NCI-H1105 treated with DMSO at 0.1 percent for 48 hours (cell line): ENCODE data around the gene CTDSP1.

Source experiments
- DNase-seq: peaks from one replicate; lab custom pipeline; 2025; lab: John Stamatoyannopoulos, UW

The CTDSP1 gene

DNA sequence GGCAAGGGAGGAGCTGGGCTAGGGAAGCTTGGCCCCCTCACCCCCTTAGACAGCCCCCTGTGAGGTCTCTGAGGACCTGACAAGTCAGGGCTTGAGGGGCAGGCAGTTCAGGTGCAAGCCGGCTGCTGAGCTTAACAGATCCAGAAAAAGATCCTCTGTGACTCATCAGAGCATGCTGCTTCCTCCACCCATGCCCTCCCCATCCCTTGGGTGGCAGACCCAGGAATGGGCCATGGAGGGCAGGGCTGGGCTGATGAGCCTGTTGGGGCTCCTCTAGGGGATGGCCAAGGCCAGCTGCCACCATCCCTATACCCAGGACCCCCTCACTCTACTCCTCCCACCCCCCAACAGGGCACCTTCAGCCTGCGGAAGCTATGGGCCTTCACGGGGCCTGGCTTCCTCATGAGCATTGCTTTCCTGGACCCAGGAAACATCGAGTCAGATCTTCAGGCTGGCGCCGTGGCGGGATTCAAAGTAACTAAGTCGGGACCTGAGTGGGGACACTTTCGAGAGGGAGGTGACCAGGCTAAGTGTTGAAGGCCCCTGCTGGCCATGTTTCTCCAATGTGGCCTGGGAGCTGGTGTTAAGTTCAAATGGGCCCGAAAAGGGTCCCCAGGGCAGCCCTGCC lies 15.7 kb upstream of the CTDSP1 start:
- no peak for DNase-seq

DNA sequence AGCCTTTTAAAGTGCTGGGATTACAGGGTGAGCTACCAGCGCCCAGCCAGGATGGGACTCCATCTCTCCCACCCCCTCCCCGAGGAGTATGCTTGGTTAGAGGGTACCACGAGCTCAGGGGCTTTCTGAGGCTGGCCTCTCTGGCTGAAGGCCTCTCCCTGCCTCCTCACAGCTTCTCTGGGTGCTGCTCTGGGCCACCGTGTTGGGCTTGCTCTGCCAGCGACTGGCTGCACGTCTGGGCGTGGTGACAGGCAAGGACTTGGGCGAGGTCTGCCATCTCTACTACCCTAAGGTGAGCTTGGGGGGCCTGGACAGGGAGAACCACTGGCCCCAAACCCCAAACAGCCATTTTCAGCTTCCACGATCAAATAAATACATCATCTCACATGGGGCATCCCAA lies 14.7 kb upstream of the CTDSP1 start:
- no peak for DNase-seq

DNA sequence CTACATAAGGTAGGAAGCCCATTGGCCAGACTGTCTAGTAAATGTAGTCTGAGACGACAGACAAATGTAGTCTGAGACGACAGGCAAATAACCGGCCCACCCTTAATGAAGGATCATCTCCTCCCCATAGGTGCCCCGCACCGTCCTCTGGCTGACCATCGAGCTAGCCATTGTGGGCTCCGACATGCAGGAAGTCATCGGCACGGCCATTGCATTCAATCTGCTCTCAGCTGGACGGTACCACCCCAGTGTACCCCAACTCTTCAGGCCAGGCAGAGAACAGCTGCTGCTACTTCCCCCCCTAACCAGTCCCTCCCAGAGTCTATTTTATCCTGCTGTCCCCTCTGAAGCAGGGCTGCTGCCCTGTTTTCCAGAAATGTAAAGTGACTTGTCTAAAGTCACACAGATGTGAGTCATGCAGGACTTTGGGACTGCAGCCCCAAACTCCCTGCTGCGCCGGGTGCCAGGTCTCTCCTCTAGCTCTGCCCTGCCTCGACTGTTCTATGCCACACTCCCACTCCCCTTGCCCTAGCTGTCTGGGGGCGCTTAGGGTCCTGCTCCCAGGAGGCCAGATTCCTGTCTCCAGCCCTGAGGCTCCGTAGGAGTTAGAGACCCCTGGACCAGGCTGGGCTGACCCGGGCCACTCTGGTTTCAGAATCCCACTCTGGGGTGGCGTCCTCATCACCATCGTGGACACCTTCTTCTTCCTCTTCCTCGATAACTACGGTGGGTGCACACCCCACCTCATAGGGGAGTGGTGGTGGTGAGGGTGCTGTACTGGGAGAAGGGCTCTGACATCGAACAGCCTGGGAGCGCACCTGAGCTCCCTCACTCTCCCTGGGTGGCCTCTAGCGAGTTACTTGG lies 12.9 kb upstream of the CTDSP1 start:
- DNase-seq: no peak

DNA sequence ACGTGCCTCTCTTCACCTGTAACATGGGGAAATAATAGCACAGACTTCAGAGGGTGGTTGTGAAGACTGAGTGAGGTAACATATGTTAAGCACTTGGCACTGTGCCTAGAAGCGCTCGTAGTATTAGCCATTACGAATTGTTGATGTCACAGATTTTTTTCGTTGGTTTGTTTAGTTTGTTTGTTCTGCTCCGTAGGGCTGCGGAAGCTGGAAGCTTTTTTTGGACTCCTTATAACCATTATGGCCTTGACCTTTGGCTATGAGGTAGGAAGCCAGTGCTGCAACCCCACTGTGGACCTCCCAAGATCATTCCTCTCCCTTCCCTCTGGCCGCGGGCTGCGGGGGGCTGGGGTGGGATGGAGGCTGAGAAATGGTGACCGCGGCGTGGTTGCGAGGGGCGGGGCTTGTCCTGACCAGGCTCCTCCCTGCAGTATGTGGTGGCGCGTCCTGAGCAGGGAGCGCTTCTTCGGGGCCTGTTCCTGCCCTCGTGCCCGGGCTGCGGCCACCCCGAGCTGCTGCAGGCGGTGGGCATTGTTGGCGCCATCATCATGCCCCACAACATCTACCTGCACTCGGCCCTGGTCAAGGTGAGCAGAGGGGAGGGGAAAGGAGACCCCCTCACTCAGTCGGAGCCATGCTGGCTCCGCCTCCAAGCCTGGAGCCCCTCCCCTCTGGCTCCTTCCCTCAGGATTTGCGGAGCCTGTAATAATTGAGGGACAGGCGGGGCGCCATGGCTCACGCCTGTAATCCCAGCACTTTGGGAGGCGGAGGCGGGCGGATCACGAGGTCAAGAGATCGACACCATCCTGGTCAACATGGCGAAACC lies 12.1 kb upstream of the CTDSP1 start:
- peak; percentile 75 for DNase-seq

DNA sequence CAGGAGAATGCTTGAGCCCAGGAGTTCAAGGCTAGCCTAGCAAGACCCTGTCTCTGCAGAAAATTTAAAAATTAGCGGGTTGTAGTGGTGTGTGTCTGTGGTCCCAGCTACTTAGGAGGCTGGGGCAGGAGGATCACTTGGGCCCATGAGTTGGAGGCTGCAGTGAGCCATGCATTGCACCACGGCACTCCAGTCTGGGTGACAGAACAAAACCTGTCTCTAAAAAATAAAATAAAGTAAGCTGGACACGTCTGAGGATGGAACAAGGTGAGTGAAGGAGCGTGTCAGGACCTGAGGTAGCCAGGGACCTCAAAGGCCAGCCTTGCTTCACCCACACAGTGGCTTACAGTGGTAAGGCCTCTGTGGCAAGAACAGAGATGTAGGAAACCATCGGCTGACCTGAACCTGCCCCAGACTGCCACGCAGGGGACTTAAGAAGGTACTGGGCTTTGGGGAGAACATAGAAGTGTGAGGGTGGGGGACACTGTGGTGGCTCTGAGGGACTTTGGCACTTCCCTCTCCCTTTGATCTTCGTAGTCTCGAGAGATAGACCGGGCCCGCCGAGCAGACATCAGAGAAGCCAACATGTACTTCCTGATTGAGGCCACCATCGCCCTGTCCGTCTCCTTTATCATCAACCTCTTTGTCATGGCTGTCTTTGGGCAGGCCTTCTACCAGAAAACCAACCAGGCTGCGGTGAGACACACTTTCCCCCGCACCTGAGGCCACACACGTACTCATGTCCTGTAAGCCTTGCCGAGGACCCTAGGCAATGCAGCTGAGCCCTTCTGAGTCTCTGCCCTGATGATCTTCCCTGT lies 10.1 kb upstream of the CTDSP1 start:
- no peak for DNase-seq

DNA sequence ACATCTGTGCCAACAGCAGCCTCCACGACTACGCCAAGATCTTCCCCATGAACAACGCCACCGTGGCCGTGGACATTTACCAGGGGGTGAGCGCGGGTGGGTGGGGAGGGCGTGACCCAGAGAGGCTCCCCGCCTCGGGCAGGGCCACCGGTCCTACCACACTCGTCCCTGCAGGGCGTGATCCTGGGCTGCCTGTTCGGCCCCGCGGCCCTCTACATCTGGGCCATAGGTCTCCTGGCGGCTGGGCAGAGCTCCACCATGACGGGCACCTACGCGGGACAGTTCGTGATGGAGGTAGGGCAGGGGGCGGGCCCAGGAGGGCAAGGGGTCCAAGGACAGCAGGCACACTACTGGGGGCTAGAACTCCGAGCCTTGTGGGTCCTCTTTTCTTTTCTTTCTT lies 8.5 kb upstream of the CTDSP1 start:
- DNase-seq: no peak

DNA sequence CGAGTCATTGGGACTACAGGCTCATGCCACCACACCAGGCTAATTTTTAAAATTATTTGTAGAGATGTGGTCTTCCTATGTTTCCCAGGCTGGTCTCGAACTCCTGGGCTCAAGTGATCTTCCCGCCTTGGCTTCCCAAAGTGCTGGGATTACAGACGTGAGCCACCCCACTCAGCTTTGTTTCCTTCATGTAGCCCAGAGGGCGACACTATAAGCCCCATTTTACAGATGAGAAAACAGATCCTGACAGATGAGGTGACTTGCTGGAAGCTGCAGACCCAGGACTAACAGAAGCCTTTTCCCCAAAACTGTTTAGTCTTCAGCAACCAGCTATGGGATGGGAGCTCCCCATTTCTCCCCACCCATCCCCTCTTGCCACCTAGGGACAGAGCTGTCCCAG lies 7.2 kb upstream of the CTDSP1 start:
- DNase-seq: no peak

DNA sequence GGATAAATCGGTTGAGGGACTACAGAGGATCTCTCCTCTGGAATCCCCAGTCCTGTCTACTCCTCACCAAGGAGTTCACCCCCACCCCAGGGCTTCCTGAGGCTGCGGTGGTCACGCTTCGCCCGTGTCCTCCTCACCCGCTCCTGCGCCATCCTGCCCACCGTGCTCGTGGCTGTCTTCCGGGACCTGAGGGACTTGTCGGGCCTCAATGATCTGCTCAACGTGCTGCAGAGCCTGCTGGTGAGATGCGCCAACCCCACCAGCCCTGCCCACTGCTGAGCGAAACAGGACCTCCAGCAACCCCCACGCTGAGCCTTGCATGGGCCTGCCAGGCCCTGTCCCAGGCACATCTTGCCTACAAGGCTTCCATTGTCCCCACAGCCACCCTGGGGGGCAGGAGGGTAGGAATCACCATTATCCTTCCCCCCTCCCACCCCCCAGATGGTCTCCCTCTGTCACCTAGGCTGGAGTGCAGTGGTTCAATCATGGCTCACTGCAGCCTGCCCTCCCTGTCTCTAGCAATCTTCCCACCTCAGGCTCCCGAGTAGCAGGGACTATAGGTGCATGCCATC lies 6.7 kb upstream of the CTDSP1 start:
- DNase-seq: no peak

DNA sequence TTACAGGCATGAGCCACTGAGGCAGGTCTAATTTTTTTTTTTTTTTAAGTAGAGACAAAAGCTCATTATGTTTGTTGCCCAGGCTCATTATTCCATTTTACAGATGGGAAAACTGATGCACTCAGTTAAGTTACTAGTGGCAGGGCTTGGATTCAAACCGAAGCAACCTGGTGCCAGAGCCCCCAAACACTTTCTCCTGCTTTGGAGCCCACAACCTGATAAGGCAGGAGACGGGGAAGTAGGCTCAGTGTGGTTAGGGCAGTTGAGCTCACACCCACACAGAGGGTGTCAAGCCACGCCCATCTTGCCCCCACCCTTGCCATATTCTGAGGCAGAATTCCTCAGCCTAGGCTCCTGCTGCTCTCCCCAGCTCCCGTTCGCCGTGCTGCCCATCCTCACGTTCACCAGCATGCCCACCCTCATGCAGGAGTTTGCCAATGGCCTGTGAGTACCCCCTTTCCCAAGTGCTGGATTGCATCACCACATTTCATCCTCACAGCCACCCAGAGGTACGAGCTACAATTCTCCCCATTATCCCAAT lies 5.8 kb upstream of the CTDSP1 start:
- DNase-seq: no peak

DNA sequence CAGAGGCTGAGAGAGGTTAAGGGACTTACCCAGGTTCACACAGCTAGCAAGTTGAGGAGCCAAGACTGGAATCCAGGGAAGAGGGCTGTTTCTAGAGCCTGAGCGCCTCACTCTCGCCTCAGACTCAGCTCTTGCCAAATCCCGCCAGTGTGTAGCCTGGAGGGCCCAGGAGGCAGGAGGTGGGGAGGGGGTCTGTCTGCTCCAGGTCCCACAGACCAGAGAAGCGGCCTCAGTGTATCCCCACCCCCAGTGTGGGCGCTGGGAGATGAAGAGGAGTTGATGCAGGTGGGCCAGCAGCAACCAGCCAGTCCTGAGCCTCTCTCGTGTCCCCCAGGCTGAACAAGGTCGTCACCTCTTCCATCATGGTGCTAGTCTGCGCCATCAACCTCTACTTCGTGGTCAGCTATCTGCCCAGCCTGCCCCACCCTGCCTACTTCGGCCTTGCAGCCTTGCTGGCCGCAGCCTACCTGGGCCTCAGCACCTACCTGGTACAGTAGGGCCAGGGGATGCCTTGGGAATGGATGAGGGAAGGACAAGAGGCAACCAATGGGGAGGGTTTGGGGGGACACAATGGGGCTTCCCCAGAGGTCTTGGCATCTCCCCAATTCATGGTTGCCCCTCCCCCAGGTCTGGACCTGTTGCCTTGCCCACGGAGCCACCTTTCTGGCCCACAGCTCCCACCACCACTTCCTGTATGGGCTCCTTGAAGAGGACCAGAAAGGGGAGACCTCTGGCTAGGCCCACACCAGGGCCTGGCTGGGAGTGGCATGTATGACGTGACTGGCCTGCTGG lies 5.2 kb upstream of the CTDSP1 start:
- no peak for DNase-seq

DNA sequence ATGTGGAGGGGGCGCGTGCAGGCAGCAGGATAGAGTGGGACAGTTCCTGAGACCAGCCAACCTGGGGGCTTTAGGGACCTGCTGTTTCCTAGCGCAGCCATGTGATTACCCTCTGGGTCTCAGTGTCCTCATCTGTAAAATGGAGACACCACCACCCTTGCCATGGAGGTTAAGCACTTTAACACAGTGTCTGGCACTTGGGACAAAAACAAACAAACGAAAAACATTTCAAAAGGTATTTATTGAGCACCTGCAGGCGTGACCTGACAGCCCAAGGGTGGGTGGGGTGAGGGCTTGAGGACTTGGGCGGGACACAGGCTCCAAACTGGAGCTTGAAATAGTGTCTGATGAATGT lies 4.6 kb upstream of the CTDSP1 start:
- DNase-seq: no peak

DNA sequence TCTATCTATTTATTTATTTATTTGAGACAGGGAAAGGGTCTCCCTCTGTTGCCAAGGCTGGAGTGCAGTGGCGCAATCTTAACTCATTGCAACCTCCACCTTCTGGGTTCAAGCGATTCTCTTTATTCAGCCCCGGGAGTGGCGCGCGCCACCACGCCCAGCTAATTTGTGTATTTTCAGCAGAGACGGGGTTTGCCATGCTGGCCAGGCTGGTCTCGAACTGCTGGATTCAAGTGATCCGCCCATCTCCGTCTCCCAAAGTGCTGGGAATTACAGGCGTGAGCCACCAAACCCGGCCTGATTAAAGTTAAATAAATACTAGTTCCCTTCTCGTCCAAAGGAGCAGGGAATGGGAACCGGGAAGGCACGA lies 4.2 kb upstream of the CTDSP1 start:
- no peak for DNase-seq

DNA sequence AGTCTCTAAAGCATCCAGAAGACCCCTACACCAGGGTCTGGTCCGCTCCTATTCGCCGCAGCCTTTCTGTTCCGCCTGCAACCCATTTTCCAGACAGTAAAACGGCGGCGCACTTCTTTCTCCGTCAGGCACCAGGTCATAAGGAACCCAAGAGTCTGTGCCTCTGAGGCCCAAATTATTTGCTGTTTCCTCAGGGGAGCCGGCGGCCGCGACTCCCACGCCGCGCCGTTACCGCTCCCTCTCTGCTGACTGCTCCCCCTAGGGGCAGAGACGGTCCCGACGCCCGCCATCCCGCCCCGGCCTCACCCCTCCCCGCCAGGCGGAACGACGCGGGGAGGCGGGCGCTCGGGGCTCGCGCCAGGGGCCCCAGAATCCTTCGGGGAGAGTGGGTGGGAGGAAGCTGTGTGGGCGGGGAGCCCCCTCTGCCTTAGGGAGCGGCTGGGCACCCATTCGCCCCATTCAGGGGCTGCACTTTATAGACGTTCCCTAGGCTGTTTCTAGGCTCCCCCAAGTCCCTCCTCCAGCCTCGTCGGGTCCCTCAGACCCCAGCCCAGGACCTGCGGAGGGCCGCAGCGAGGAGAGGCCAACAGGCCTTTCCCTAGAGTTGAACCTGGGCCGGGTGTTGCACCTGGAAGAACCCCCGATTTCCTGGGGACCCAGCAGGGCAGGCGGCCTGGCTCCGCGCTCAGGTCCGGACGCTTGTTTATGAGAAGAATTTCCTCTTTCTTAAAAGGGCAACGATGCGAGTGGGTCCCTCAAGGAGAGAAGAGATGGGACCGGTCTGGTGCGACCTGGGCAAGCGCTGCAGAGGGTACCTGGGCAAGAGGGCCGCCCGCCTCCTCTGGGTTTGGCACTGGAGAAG lies 3.6 kb upstream of the CTDSP1 start:
- peak; percentile 89 for DNase-seq

DNA sequence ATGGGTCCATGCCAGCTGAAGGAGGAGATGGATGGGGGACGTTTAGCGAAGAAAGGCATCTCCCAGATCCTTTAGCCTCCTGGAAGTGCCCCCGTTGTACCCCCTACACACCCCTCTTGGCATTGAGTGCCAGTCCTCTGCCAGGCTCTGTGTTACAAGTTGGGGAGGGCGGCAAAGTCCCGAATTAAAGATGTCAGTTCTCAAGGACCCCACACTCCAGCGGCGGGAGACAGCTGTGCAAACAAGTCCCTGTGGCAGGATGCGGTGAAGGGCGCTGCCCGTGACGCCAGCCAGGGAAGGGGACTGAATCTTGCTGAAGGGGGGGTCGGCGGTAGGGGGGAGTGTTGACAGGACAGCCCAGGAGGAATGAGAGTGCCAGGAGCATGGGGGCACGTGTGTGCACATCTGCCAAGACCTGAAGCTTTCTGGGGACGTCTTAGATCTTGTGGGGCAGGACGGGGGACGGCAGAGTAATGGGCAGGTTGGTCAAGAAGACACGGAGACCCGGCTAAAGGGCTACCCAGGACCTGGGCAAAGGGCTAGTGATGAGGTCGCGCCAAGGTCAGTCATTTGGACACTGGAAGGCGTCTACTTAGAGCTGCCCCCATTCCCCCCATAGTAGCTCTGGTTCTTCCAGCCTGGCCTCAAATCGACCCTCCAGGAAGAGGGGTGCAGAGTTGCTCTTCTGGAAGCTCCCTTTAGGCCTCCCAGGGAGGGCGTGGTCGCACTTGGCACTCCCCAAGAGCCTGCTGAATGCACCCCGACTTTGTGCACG lies 2.8 kb upstream of the CTDSP1 start:
- DNase-seq: peak; percentile 89

DNA sequence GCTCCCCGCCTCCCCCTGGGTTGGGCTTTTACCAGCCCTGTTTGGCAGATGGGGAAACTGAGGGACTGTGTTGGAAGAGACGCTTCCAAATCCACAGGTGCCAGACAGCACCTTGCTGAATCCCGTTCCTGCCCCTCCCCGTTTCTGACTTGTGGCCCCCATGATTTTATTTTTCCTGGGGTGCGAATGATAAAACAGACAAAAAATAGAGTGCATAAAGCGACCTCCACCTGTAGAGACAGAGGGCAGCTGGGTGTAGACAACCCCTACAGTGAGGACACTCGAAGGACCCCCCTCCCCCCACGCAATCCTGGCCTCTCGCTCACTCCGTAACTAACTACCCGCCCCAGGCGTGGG lies 2.2 kb upstream of the CTDSP1 start:
- DNase-seq: no peak

DNA sequence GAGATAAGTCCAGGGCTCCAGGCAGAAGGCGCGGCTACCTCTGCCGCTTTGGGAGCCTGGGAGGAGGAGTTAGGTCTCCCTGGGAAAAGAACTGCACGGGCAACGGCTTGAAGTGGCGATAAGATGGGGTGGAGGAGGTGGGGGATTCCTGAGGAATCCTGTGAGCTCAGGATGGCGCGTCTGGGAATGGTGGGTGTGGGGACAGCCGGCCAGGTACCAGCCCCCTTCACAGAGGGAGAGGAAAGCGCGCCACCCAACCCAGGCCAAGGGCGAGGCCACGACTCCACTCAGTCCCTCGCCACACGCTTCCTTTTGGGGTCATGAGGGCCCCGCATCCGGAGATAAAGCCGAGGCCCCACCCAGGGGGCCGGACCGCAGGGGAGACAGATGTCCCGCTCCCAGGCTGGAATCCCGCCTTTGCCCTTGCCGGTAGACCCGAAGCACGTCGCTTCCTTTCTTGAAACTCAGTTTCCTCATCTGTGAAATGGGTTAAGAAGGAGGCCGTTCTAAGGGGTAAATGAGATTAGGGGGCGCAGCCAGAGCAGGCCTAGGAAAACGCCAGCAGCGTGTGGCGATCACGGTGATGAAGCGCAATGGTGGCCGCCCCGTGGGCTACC lies 1.7 kb upstream of the CTDSP1 start:
- DNase-seq: peak; percentile 61

DNA sequence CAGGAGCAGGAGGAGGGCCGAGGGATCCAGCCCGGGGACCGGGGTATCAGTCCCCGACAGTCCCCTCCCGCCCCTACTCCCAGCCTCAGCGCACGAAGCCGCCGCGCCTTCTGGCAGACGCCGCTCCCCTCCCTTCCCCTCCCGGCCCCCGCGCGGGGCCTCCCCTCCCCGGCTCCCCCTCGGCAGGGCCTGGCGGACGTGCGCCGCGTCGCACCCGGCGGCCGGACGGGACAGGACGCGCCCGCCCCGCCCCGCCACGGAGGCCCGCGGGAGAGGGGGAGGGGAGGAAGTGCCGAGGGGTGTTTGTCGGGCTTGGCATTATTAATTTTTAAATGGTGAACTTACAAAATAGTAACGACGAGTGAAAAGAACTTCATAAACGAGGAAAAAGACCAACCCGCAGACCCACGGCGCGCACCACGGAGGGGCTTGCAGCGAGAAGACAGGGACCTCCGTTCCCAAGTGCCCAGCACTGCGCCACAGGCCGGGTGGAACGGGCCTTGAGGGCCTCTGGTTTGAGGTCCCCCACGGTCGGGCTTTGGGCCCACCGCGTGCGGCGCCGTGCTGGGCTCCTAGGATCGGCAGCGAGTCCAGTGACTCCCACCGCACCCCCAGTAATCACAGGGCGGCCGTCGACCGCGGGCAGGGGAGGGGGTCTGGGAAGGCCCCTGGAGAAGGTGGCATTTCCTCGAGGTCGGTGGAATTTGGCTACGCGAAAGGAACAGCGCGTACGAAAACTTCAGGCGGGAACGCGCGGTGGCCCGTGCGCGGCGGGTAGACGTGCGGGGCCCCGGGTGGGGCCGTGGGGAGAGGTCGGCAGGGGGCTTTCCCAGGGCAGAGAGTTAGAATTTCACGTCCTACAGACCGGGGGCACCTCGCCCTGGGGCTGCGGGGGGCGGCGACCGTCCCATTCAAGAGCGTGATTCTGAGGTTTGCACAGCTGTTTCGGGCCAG lies 954 bp upstream of the CTDSP1 start:
- peak; percentile 21 for DNase-seq
